ENCODE measurements around the gene DESI1.

- no peak for TF ChIP-seq ETV6 (CRISPR knock-in tag; conservative IDR thresholded peaks at IDR 0.05)
- no peak for TF ChIP-seq POLR2A (IDR thresholded peaks at IDR 0.05; ENCODE audit: insufficient read depth in 1 of 2, low read depth in 2 of 2, low read length in 2 of 2)
These were observed 64.3 kb downstream of the DESI1 start for GRCh38 chr22:41556561-41556960.

Data from HepG2 (cell line).